Measurements from ENCODE around the gene STK31.
"Not testable (repeated sequence)": the region's sequence is repeated elsewhere in the genome, so short reads cannot be mapped to it uniquely, and the experiment has no call there.

The STK31 gene

GRCh38 chr7:23802720-23803397 is 92.8 kb downstream of the STK31 start:
- DNase-seq (ENCODE audit: low read depth, low spot score): no peak

- no peak for DNase-seq (ENCODE audit: low read depth, low spot score)
These were observed 94.7 kb downstream of the STK31 start for GRCh38 chr7:23804707-23805106.

GRCh38 chr7:23808421-23808820 is 98.4 kb downstream of the STK31 start:
- DNase-seq (ENCODE audit: low read depth, low spot score): no peak

- DNase-seq (ENCODE audit: low read depth, low spot score): no peak
These were observed 100.1 kb downstream of the STK31 start for GRCh38 chr7:23810099-23810498.

- no peak for DNase-seq (ENCODE audit: low read depth, low spot score)
These were observed 101.5 kb downstream of the STK31 start for GRCh38 chr7:23811540-23811939.

GRCh38 chr7:23828125-23828524 is 118.1 kb downstream of the STK31 start:
- not testable (repeated sequence) for DNase-seq (ENCODE audit: low read depth, low spot score)

- DNase-seq (ENCODE audit: low read depth, low spot score): not testable (repeated sequence)
These were observed 122.7 kb downstream of the STK31 start for GRCh38 chr7:23832733-23833132.

GRCh38 chr7:23833405-23833804 is 123.4 kb downstream of the STK31 start:
- no peak for DNase-seq (ENCODE audit: low read depth, low spot score)

- not testable (repeated sequence) for DNase-seq (ENCODE audit: low read depth, low spot score)
These were observed 134.8 kb downstream of the STK31 start for GRCh38 chr7:23844837-23845236.

GRCh38 chr7:23852135-23852534 is 142.1 kb downstream of the STK31 start:
- no peak for DNase-seq (ENCODE audit: low read depth, low spot score)

- DNase-seq (ENCODE audit: low read depth, low spot score): no peak
These were observed 143.0 kb downstream of the STK31 start for GRCh38 chr7:23852988-23853387.

- DNase-seq (ENCODE audit: low read depth, low spot score): no peak
These were observed 153.3 kb downstream of the STK31 start for GRCh38 chr7:23863209-23863787.

GRCh38 chr7:23864973-23865372 is 155.0 kb downstream of the STK31 start:
- no peak for DNase-seq (ENCODE audit: low read depth, low spot score)

GRCh38 chr7:23873306-23873705 is 163.3 kb downstream of the STK31 start:
- DNase-seq (ENCODE audit: low read depth, low spot score): no peak

GRCh38 chr7:23876526-23876925 is 166.5 kb downstream of the STK31 start:
- DNase-seq (ENCODE audit: low read depth, low spot score): not testable (repeated sequence)

All from brain pericyte (primary cell).